Panc1 (cell line): ENCODE results near the gene CFH.

ENCODE experiments used
- CTCF ChIP-seq: fragments of 450-650 bp; IDR thresholded peaks from 2 replicates; pipeline ENCODE4 v1.5.1; 2017; ENCODE audit warnings: mild to moderate bottlenecking
- POLR2AphosphoS5 ChIP-seq: IDR thresholded peaks from 2 replicates; pipeline ENCODE4 v1.6.1; 2012; ENCODE audit warnings: mild to moderate bottlenecking, low read depth, low read length, moderate library complexity
- REST ChIP-seq, 2 experiments: IDR thresholded peaks; 2 replicates each; pipeline ENCODE4 v1.6.1; 2011 to 2012; ENCODE audit warnings: low read depth in 2 of 2, control low read depth in 1 of 2, low read length in 1 of 2, mild to moderate bottlenecking in 1 of 2, moderate library complexity in 1 of 2; ENCODE audit not compliant: insufficient read depth in 1 of 2
- SIN3A ChIP-seq: IDR thresholded peaks from 2 replicates; pipeline ENCODE4 v1.6.1; 2012; ENCODE audit warnings: low read depth, mild to moderate bottlenecking, low read length, moderate library complexity, borderline replicate concordance; ENCODE audit not compliant: insufficient read depth
- TCF7L2 ChIP-seq: IDR thresholded peaks from 2 replicates; pipeline ENCODE4 v1.6.1; 2011; ENCODE audit warnings: mild to moderate bottlenecking, low read depth, low read length, inconsistent platforms

- TF ChIP-seq CTCF: no peak
- no peak for TF ChIP-seq POLR2AphosphoS5
- no peak for TF ChIP-seq TCF7L2
- TF ChIP-seq REST (IDR thresholded peaks at IDR 0.05; ENCODE audit: insufficient read depth in 1 of 2, low read depth in 2 of 2, low read length in 1 of 2): no peak
- no peak for TF ChIP-seq SIN3A
Observed at GRCh38 chr1:196680107-196680506, 28.3 kb downstream of the CFH start.
